Activated T-cell treated with anti-CD3 and anti-CD28 coated beads, Interleukin-2, amount 50 U/mL, for 1 hour (primary cell): Measurements from ENCODE around the gene SVIL.
"Not testable (repeated sequence)": the region's sequence is repeated elsewhere in the genome, so short reads cannot be mapped to it uniquely, and the experiment has no call there.

Experiments used
- DNase-seq: peaks from one replicate; pipeline ENCODE4 v3.0.0-alpha.2; 2020

Gene SVIL

DNA sequence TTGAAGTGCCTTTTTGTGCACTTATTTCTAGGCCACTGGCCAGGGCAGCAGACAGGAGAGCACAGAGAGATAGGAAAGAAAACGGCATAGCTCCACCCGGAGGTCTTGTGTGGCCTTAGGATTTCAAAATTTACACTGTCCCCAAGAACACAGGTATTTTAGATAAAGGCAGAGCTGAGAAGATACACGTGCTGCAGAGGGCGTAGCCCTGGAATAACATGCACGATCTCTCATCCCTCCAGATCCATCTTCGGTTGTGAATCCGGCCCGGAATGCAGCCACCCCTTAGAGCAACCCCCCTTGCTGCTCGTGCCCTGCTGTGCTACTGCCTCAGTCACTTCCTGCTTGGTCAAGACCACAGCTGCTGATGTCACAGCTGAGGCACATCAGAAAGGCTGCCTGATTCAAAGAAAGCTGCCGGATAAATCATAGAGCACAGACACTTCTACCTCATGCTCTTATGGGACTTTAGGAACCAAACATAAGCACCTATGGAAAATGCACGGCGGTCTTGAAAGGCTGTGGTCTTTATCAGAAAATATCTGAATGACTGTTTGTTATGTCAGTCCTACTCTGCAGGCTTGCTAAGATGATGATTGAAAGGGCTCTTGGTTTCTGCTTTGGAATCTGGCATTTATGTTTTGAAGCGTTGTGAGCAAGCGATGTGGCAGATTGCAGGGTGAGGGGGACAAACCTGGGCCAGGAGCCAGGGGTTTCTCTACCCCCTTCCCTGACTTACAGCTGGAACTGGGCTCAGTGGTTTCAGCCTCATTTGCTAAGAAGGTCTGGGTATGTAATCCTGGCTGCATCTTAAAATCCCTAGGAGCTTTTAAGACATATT is 152.0 kb downstream of the SVIL start:
- DNase-seq = peak; percentile 27

DNA sequence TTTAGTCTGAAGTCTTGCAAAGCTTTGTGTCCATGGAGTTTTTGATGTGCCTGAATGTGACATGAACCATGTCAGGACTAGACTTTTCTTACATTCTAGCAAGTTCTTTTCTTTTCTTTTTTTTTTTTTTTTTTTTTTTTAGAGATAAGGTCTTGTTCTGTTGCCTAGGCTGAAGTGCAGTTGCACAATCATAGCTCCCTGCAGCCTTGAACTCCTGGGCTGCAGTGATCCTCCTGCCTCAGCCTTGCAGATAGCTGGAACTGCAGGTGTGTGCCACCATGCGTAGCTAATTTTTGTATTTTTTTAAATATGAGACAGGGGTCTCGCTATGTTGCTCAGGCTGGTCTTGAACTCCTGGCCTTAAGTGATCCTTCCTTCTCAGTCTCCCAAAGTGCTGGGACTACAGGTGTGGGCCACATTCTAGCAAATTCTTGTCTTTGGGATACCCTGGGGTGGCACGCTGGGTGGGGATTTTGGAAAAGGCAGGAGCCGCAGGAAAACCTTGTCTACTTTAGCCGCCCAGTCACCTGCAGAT is 152.8 kb downstream of the SVIL start:
- DNase-seq = no peak

DNA sequence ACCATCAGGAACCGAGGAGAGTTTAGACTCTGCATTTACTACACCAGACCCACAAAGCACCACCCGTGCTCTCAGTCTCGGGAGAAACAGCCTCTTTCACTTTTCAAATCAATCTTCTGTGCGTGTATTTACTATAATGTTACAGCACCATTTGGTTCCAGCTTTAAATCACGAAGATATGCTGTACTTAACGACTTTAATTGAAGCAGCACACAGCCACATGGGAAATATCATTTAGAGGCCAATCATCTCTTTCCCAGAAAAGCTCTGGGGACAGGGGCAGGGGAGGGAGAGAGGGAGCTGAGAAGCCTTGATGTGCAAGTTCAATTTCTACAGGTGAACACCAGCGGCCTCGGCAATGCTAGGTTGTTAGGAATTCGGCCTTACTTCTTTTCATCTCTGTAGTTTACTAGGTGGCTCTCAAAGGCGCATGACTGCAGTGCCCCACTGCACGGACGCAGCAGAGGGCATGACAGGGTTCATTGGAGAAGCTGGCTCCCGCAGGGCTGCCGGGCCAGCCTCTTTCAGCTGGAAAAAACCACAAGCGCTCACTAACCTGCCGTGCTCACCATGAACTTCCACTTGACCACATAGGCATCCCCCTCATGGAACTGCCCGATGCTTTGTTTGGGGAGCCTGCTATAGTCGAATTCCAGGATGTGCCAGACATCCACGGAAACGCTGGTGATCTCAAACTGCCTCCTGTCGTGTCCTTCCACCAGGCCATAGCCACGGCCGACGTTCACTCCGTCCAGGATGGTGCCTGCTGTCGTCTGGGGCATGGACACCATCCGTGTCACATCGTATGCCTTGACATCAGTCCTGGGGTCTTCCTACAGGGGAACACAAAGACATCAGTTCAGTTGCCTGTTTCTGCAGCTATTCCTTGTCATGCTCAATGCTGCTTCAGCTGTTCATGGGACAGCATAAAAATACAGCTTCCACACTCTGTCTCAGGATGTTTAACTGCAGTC is 154.5 kb downstream of the SVIL start:
- no peak for DNase-seq

DNA sequence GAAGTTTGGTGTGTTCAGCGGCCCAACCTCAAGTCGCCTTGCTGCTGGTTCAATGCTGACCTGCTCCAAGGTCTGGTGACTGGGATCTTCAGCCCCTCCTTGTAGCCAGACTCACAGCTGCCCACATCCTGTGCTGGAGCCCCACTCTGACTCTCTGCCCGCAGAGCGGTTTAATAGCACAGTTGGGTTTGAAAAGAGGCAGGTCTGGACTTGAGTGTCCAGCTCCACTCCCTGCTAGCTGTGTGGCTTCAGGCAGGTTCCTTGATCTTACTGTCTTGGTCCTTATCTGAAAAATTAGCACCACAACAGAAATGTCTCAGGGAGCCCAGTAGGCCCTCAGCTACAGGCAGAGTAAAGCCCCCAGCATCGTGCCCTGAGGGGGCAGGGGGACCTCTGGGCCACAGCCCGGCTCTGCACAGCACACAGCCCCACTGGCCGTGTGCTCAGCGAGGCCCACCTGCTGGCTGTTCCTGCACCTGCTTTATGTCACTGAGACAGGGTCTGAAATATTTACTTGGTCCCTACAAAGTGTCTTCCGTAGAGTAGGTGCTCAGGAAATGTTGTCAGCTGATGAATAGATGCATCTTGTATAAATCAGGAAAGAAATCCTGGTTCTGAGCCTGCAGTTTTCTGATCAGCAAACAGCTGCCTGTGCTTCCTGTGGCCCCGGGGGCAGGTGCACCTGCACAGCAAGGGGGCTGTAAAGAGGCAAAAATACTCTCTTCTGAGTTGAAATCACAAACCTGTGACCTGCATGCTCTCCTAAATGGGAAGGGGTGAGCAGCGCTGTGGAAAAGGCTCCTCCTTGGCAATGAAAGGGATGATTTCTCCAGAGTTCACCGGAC is 155.5 kb downstream of the SVIL start:
- DNase-seq = no peak

DNA sequence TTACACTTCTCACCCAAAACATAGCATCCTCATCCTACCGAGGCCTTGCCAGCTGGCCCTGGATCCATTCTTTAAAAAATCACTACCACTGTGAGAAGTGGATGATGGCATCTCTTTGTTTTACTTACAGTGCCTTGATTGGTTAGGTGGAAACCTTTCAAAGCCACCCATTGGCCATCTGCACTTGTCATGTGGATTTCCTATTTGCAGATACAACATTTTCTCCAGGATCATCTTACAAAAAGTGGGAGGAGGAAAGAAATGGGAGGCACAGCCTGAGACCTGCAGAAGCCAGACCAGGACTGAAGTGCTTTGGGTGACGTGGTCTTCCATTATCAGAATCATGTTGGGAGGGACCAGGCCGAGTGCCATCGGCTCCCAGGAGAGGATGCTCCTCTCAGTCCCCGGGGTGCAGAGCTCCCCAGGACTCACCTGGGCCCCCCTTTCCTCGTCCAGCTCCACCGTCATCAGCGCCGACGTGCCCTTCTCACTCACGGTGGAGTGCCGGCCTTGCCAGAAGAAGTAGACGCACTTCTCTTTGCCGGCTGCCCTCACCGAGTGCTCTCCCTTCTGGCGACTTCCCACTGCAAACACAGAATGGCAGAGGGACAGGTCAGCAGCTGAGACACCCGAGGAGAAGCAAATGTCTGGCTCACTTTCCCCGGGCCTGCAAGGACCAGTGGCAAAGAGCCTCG is 161.2 kb downstream of the SVIL start:
- DNase-seq = no peak

DNA sequence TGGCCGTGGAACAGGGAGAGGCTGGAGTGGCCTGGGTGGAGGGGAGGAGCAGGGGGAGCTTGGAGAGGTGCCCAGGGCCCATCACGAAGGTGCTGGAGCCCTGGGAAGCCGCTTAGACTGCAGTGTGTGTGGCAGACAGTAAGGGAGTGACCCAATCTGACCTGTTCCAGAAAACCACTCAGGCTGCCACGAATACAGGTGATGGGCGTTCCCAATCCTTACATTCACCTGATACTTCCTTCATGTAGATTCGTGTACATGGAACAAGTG is 161.7 kb downstream of the SVIL start:
- DNase-seq = no peak

DNA sequence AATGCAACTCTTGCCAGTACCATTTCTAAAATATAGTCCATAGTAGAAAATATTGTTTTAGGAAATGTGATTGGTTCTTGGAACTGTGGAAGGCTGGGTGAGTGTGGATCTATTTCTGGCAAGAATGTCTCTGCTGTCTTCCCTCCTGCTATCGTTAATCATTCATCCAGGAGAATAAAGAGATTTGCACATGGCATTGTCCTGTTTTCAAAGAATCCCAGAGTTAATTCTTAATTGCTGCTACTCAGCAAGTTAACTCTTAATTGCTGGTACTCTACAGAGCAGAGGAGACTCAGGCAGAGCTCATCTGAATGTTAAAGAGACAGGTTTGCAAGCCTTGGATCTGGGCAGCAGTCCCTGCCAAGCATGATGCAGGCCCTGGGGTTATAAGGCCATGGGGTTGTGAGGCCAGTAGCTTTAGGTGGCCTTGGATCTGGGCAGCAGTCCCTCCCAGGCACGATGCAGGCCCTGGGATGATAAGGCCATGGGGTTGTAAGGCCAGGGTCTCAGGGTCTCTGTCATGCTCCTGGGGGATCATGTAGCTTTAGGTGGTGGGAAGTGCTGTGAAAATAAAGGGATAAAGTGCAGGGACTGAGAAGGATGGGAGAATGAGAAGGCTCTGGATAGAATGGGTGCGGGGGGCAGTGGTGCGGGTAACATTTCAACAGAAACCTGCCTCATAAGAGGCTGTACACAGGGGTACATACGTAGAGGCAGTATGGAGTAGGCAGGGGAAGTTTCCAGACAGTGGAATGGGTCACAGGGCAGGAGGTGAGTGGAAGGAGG is 162.3 kb downstream of the SVIL start:
- no peak for DNase-seq

DNA sequence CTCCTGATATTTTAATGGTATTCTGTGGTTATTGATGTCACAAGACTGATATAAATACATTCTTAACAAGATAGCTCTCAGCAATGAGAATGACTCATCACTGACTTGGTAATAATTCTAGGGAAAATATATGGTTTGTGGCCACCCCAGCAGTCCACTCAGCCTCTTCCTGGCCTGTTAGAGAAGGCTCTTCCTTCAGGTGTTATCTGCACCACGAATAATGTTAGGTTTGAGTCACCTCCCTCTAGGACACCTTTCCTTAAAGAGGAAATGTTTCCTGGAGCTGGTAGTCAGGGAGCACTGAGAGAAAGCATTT is 163.3 kb downstream of the SVIL start:
- no peak for DNase-seq

DNA sequence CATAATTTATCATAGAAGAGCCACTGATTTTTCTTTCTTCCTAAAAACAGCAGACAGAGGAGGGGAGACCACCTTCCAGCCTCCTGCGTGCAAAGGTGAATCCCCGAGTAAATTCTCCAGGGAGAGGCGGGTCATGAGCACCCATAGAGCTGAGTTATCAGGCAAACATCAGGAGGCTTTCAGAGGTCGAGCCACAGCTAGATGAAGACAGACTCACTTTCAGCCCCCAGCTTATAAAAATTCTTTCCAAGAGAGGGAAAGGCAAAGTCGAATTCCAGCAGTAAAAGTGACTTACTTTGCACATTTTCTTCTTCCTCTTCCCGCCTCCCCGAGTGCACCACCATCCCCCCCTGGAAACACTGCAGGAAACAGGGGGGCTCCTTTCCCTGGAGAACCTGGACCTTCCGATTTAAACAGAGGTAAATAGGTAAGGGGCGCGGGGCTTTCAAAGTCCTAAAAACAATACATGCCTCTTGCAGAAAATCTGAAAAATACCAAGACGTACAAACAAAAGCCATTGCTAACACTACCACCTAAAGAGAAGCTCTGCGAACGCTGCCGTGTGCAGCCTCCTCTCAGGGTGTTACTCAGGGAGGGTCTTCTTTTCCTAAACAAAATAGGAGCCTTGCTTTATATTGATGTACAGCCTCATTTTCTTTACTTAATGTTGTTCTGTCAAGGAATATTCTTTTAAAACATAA is 163.8 kb downstream of the SVIL start:
- no peak for DNase-seq

DNA sequence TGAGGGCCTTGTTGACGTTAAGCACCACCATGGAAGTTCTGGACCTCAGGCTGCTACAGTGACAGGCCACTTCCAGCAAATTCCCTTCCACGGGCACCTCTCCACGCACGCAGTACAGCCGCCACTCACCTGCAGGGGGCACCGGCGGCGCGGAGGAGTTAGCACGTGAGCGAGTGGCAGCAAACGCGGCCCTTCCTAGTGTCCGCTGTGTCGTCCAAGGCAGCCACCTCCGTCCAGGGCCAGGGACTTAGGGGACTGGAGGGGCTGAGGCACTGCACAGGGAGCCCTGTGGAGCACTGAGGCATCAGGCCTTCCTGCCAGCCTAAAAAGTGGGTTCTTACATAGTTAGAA is 164.4 kb downstream of the SVIL start:
- DNase-seq = no peak

DNA sequence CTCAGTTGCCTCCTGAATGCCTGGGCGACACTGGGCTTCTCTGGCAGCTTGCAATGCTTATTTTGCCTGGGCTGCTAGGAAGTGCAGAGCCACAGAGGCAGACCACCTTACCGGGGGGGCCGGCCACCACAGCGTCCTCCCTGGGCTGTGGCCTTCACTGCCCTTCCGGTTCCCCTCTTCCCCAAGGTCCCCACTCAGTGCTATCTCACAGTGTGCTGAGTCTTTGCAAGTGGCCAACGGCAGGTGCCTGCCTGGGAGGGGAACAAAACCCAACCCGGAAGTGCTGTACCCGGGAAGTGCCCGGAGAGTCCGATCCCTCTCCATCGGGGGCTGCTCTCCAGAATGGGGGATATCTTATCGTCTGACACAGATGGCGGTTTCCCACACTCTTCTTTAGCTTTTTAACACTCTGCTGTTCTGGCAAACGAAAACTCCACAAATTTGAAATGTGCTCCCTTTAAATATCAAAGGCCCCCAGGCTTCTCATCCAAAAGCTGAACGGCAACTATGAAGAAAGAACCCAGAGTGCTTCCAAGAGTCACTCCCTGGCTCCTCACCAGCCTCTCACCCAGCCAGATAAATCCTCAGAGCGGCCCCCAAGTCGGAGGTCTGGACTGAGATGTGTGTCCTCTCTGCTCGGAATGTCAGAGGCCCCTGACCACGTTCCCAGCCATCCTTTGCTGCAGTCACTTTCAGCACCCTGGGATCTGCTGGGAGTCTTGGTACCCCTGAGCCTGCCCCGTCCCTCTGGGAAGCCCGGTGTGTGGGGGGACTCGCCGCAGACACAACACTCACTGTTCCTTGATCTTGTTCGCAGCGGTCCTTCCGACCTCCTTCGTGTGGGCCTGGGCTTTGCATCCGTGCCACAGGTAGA is 165.1 kb downstream of the SVIL start:
- no peak for DNase-seq

DNA sequence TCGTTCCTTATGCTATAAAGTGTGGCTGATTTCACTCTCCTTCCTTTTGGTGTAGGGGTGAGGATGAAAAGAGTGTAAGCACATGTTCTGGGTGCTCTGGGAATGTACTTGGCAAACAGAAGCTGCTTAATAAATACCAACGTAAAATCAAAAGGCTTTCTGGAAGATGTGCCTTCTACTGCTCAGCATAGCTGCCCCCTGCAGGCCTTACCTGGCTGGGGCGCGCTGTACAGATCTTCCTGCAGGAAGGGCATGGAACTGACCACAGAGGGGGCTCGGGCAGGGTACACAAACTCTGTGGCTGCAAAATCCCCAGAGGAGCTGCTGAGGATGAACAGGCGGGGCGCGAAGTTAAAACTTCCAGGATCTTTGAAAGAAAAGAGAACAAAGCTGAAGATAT is 169.4 kb downstream of the SVIL start:
- DNase-seq = no peak

DNA sequence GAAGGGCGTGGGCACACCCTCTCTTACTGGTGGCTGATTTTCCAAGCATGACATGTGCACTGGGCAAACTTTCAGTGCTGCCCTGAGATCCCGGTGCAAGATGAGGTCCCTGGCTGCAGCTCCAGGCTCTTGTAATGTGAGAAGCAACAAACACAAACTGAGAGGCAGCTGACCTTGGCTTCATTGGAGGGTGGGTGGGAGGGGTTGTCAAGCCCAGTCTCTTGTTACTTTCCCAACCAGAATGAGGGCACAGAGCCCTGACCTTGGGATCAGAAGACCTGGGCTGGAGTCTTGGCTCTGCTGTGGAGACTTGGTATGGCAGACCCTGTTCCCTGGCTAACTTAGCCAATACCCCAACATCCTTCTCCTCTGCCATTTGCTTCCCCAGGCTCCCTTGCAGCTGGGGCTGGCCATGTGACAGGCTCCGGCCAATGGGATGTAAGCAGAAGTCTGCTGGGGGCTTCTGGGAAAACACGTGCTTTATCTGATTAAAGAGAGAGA is 170.1 kb downstream of the SVIL start:
- DNase-seq = not testable (repeated sequence)

DNA sequence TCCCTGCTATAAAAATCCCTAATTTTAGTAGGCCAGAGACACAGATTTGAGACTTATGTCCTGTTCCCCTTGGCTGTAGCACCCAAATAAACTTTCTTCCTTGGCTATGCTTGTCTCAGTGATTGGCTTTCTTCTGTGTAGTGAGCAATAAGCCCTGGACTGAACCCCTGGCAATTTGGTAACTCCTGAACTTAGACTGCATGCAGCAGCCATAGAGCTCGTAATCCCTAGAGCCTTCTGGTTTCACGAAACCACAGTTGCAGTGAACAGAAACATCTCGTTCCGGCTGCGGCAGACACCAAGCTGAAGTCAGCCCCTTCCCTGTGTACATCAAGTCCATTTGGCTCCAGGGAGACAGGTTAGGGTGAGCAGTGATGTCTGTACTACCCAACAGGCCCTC is 173.7 kb downstream of the SVIL start:
- no peak for DNase-seq

DNA sequence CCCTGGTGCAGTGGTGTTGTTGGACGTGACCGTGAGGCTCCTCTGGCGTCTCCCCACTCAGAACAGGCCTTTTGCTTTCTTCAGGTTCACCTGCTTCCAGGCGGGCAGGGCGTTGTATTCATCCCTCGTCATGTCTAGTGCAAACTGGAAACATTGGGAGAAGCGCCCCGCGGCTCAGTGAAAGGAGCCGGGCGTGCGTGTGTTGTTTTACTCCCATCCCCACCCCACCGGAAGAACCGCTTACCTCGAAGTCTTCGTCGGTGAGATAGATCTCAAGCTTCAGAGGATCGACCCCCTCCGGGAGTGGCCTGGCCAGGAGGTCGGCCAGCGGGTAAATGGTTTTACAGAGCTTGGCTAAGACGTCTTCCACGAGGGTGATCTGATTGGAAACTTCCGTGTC is 176.6 kb downstream of the SVIL start:
- not testable (repeated sequence) for DNase-seq

DNA sequence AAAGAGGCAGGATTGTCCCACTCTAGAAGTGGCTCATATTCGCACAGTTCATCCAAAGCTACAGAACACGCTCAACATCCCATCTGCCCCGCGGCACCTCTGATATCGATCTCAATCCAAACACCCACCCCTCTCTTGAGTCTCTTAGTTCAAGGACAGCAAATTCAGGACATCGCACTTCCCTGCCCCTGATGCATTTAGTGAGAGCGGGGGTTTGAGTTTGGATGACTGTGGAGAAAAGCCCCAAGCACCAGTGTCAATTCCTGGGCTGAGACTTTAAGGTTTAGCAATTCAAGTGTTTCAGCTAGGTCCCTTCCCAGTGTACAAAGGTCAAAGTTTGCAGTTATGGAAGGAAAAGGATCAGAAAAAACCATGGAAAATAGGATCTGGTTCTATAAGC is 179.7 kb downstream of the SVIL start:
- DNase-seq = no peak

DNA sequence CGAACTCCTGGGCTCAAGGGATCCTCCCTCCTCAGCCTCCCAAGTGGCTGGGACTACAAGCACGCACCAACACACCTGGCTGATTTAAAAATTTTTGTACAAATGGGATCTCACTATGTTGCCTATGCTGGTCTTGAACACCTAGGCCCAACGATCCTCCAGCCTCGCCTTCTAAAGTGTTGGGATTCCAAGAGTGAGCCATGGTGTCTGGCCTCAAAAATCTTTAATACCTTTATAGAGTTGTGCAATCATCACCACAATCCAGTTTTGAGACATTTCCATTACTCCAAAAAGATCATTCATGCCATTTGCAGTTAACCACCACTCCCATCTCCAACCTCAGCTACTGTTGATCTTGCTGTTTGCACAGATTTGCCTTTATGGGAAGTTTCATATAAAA is 180.5 kb downstream of the SVIL start:
- DNase-seq = no peak

DNA sequence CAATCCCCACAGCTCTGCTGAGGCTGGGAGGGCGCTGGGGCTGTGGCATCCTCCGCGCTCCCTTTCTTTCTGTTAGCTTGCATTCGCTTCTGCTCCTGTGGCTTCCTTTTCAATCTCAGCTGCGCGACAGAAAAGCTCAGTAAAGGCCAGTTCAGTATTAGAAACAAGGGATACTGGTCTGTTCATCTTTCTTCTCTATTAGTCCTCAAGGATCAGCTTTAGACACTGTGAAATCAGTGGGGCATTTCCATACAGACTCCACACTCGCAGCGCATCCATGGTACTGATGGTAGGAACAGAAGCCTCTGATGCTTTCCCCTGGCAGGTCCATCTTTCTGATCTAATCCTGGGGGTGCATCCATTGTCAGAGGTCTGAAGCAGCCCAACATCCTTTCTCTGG is 182.2 kb downstream of the SVIL start:
- DNase-seq = no peak

DNA sequence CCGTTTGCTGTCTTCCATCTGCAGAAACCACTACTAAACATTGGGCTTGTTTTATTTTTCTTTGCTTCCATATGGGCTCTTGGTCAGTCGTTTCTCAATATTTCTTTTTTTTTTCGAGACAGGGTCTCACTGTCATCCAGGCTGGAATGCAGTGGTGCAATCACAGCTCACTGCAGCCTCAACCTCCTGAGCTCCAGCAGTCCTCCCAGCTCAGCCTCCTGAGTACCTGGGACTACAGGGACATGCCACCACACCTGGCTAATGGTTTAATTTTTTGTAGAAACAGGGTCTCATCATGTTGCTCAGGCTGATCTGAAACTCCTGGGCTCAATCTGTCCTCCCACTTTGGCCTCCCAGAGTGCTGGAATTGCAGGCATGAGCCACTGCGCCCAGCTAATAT is 182.8 kb downstream of the SVIL start:
- no peak for DNase-seq

DNA sequence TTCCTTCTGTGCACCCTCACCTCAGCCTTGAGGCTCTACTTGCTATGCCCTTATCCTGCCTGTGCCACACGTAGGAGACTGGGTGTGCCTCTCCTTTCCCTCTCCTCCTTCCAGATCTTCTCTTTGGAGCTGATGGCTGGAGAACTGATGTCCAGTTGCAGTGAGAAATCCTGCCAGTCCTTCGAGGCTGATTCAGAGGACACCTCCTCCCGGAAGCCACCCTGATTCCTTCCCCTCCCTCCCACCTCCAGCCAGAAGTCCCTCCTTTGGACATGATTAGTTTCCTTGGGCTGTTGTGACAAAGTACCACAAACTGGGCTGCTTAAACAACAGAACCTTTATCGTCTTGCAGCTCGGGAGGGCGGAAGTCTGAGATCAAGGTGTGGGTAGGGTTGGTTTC is 184.4 kb downstream of the SVIL start:
- DNase-seq = no peak
